HAP-1 (cell line): ENCODE measurements around the gene GTF2F2.

Experiments
- DNase-seq, 2 experiments: peaks; one replicate each; pipeline ENCODE4 v3.0.0-alpha.2; 2016 to 2020; ENCODE audit warnings: low spot score in 2 of 2
- H3K27me3 ChIP-seq: fragments of 250-450 bp; sonication (Bioruptor Pico); 2 replicates; pipeline ENCODE4 v1.5.1; 2020; ENCODE audit warnings: low read depth, mild to moderate bottlenecking, moderate library complexity
- H3K36me3 ChIP-seq: fragments of 250-450 bp; sonication (Bioruptor Pico); replicated peaks from 2 replicates; pipeline ENCODE4 v1.5.1; 2020; ENCODE audit warnings: mild to moderate bottlenecking
- H3K4me1 ChIP-seq: fragments of 250-450 bp; sonication (Bioruptor Pico); 2 replicates; pipeline ENCODE4 v1.5.1; 2020; ENCODE audit warnings: mild to moderate bottlenecking
- H3K4me3 ChIP-seq: fragments of 250-450 bp; sonication (Bioruptor Pico); 2 replicates; pipeline ENCODE4 v1.5.1; 2020; ENCODE audit warnings: mild to moderate bottlenecking, moderate library complexity
- H3K9me3 ChIP-seq: fragments of 250-450 bp; sonication (Bioruptor Pico); 2 replicates; pipeline ENCODE4 v1.5.1; 2020; ENCODE audit warnings: mild to moderate bottlenecking, moderate library complexity
- in situ Hi-C: fragments of 300-500 bp; cut with MboI; formaldehyde crosslinking; loops from 3 replicates; pipeline ENCODE4 v1.14.3; 2020; ENCODE audit warnings: low sequenced_read_pairs, inconsistent platforms, mixed read lengths

GTF2F2 gene

GRCh38 chr13:45119991-45120864 is at the start of gene GTF2F2:
TSS of gene GTF2F2 (plus strand) at chr13:45120510. CDS start at chr13:45120656, 146 bp downstream.
- Histone ChIP-seq H3K4me1 (peaks cover 21% of the 10 kb centered on the region), H3K36me3 (no peaks in the 10 kb centered on the region), H3K9me3 (no peaks in the 10 kb centered on the region), H3K27me3 (no peaks in the 10 kb centered on the region), H3K4me3 (peak within 1 kb of the TSS; percentile 72)
- DNase-seq, result peak; percentile 91 to 94
- in situ Hi-C loops, result no loop called here

- H3K27me3 ChIP-seq, result peaks cover 2% of the 10 kb centered on the region; the same call in 1 of the 2 replicates
- no peak overlapping the region for H3K4me3 ChIP-seq
- no peaks in the 10 kb centered on the region for H3K36me3 ChIP-seq
- no peaks in the 10 kb centered on the region for H3K9me3 ChIP-seq
- in situ Hi-C loops, result no loop called here
- peak in 1 of 2 experiments; percentile 40 for DNase-seq
- H3K4me1 ChIP-seq, result no peaks in the 10 kb centered on the region
Measured at GRCh38 chr13:45073809-45074208, 46.5 kb upstream of the GTF2F2 start.

GRCh38 chr13:45074721-45075120 is 45.6 kb upstream of the GTF2F2 start:
- Histone ChIP-seq H3K4me1 (no peaks in the 10 kb centered on the region), H3K9me3 (no peaks in the 10 kb centered on the region), H3K36me3 (no peaks in the 10 kb centered on the region), H3K4me3 (no peak overlapping the region), H3K27me3 (peaks cover 2% of the 10 kb centered on the region; the same call in 1 of the 2 replicates)
- in situ Hi-C loops, result no loop called here
- no peak for DNase-seq

- in situ Hi-C loops, result no loop called here
Measured at GRCh38 chr13:45078003-45078402, 42.3 kb upstream of the GTF2F2 start.

GRCh38 chr13:45082964-45083363 is 37.3 kb upstream of the GTF2F2 start:
- Histone ChIP-seq H3K9me3 (no peaks in the 10 kb centered on the region), H3K36me3 (no peaks in the 10 kb centered on the region), H3K27me3 (no peaks in the 10 kb centered on the region), H3K4me1 (no peaks in the 10 kb centered on the region), H3K4me3 (no peak overlapping the region)
- in situ Hi-C loops, result no loop called here
- no peak for DNase-seq

More at GRCh38 chr13:45078003-45078402, 42.3 kb upstream of the GTF2F2 start:
- Histone ChIP-seq H3K27me3 (no peaks in the 10 kb centered on the region), H3K4me1 (no peaks in the 10 kb centered on the region), H3K4me3 (no peak overlapping the region), H3K9me3 (no peaks in the 10 kb centered on the region), H3K36me3 (no peaks in the 10 kb centered on the region)
- no peak for DNase-seq

GRCh38 chr13:45084515-45084914 is 35.8 kb upstream of the GTF2F2 start:
- no peaks in the 10 kb centered on the region for H3K4me1 ChIP-seq
- no peak overlapping the region for H3K4me3 ChIP-seq
- H3K36me3 ChIP-seq, result no peaks in the 10 kb centered on the region
- H3K27me3 ChIP-seq, result no peaks in the 10 kb centered on the region
- DNase-seq, result no peak
- no peaks in the 10 kb centered on the region for H3K9me3 ChIP-seq
- in situ Hi-C loops, result no loop called here

- in situ Hi-C loops, result no loop called here
- H3K4me1 ChIP-seq, result no peaks in the 10 kb centered on the region
- no peak for DNase-seq
- no peaks in the 10 kb centered on the region for H3K9me3 ChIP-seq
- H3K36me3 ChIP-seq, result no peaks in the 10 kb centered on the region
- H3K27me3 ChIP-seq, result no peaks in the 10 kb centered on the region
- no peak overlapping the region for H3K4me3 ChIP-seq
Measured at GRCh38 chr13:45086484-45086883, 33.8 kb upstream of the GTF2F2 start.

GRCh38 chr13:45092663-45093062 is 27.6 kb upstream of the GTF2F2 start:
- no peaks in the 10 kb centered on the region for H3K27me3 ChIP-seq
- H3K36me3 ChIP-seq, result no peaks in the 10 kb centered on the region
- no peak overlapping the region for H3K4me3 ChIP-seq
- in situ Hi-C loops, result no loop called here
- DNase-seq, result no peak
- no peaks in the 10 kb centered on the region for H3K9me3 ChIP-seq
- H3K4me1 ChIP-seq, result no peaks in the 10 kb centered on the region

GRCh38 chr13:45100573-45101262 is 19.6 kb upstream of the GTF2F2 start:
- no peaks in the 10 kb centered on the region for H3K36me3 ChIP-seq
- H3K4me1 ChIP-seq, result peaks cover 33% of the 10 kb centered on the region
- H3K4me3 ChIP-seq, result no peak overlapping the region
- H3K27me3 ChIP-seq, result no peaks in the 10 kb centered on the region
- DNase-seq, result no peak
- H3K9me3 ChIP-seq, result no peaks in the 10 kb centered on the region
- in situ Hi-C loops, result no loop called here

GRCh38 chr13:45101327-45102018 is 18.8 kb upstream of the GTF2F2 start:
- Histone ChIP-seq H3K36me3 (no peaks in the 10 kb centered on the region), H3K4me3 (no peak overlapping the region), H3K27me3 (no peaks in the 10 kb centered on the region), H3K4me1 (peaks cover 33% of the 10 kb centered on the region), H3K9me3 (no peaks in the 10 kb centered on the region)
- in situ Hi-C loops, result no loop called here
- DNase-seq, result peak; percentile 9 to 21

- no peaks in the 10 kb centered on the region for H3K9me3 ChIP-seq
- no peaks in the 10 kb centered on the region for H3K27me3 ChIP-seq
- peaks cover 33% of the 10 kb centered on the region for H3K4me1 ChIP-seq
- H3K36me3 ChIP-seq, result no peaks in the 10 kb centered on the region
- DNase-seq, result peak; percentile 47 to 73
- in situ Hi-C loops, result no loop called here
- H3K4me3 ChIP-seq, result no peak overlapping the region
Measured at GRCh38 chr13:45102136-45102507, 18.2 kb upstream of the GTF2F2 start.

- in situ Hi-C loops, result no loop called here
- no peak overlapping the region for H3K4me3 ChIP-seq
Measured at GRCh38 chr13:45103449-45103848, 16.9 kb upstream of the GTF2F2 start.

GRCh38 chr13:45104261-45104660 is 16.0 kb upstream of the GTF2F2 start:
- DNase-seq, result no peak
- peaks cover 33% of the 10 kb centered on the region for H3K4me1 ChIP-seq
- in situ Hi-C loops, result no loop called here
- H3K36me3 ChIP-seq, result no peaks in the 10 kb centered on the region
- no peaks in the 10 kb centered on the region for H3K9me3 ChIP-seq
- H3K4me3 ChIP-seq, result no peak overlapping the region
- H3K27me3 ChIP-seq, result no peaks in the 10 kb centered on the region

More at GRCh38 chr13:45103449-45103848, 16.9 kb upstream of the GTF2F2 start:
- no peak for DNase-seq
- Histone ChIP-seq H3K4me1 (peaks cover 33% of the 10 kb centered on the region), H3K27me3 (no peaks in the 10 kb centered on the region), H3K9me3 (no peaks in the 10 kb centered on the region), H3K36me3 (no peaks in the 10 kb centered on the region)

- H3K36me3 ChIP-seq, result no peaks in the 10 kb centered on the region
- no peak overlapping the region for H3K4me3 ChIP-seq
- no peaks in the 10 kb centered on the region for H3K9me3 ChIP-seq
- in situ Hi-C loops, result no loop called here
- no peaks in the 10 kb centered on the region for H3K27me3 ChIP-seq
- peaks cover 31% of the 10 kb centered on the region for H3K4me1 ChIP-seq
- DNase-seq, result no peak
Measured at GRCh38 chr13:45105895-45106294, 14.4 kb upstream of the GTF2F2 start.
